ENCODE results near the gene USP44. TPM values are rescaled to one million over a fixed set of nuclear protein-coding genes. Genes with fewer than 3 reads are reported as not detected.

Gene USP44
- total RNA-seq, 4 donors from 2014 or later = 3.3 to 6.2 (median 5.3) TPM

DNA sequence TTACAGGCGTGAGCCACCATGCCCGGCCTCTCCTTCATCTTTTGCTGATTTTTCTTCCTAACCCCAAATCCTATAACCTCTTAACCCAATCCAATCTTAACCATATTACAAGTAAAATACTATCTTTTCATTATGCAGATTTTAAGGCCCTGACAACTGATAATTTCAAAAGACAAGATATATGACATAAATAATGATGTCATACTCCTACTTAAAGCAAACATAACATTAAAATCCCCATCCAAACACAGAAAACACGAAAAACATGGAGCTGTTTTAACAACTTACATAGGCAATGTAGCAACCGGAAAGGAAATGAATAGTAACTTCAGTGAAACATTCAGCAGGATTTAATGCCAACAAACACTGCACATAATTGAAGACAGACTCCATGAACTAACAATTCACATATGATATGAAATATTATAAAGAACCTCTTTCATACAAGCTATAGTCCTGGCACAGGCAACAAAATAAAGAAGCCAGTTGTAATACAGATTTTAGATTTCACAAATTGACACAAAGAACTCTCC lies 21.5 kb downstream of the USP44 start:
- Histone ChIP-seq H3K4me1 (peaks cover 0 to 10% (median 9%) of the 10 kb centered on the region in 4 donors), H3K27ac (replicated peaks in 1 of 4) (no peak overlapping the region), H3K36me3 (no peaks in the 10 kb centered on the region), H3K4me3 (no peak overlapping the region), H3K9me3 (no peaks in the 10 kb centered on the region), H3K27me3 (no peaks in the 10 kb centered on the region)
- intact Hi-C loops (cut with DNase I) = loop anchor here (10.0 kb wide), 2 partner anchors 195 to 315 kb away; partner anchors contain the start of genes FGD6 and VEZT
- no peak for DNase-seq (ENCODE audit: extremely low spot score)
- TF ChIP-seq, protein P1, sequence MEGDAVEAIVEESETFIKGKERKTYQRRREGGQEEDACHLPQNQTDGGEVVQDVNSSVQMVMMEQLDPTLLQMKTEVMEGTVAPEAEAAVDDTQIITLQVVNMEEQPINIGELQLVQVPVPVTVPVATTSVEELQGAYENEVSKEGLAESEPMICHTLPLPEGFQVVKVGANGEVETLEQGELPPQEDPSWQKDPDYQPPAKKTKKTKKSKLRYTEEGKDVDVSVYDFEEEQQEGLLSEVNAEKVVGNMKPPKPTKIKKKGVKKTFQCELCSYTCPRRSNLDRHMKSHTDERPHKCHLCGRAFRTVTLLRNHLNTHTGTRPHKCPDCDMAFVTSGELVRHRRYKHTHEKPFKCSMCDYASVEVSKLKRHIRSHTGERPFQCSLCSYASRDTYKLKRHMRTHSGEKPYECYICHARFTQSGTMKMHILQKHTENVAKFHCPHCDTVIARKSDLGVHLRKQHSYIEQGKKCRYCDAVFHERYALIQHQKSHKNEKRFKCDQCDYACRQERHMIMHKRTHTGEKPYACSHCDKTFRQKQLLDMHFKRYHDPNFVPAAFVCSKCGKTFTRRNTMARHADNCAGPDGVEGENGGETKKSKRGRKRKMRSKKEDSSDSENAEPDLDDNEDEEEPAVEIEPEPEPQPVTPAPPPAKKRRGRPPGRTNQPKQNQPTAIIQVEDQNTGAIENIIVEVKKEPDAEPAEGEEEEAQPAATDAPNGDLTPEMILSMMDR (IDR thresholded peaks at IDR 0.05) = no peak
- TF ChIP-seq EP300 (IDR thresholded peaks at IDR 0.05) = no peak
- TF ChIP-seq POLR2A (IDR thresholded peaks at IDR 0.05; ENCODE audit: low read depth) = no peak
- no peak for TF ChIP-seq POLR2AphosphoS5 (IDR thresholded peaks at IDR 0.05)
- WGBS = 87% methylated on average over 4 of the region's 4 CpGs

DNA sequence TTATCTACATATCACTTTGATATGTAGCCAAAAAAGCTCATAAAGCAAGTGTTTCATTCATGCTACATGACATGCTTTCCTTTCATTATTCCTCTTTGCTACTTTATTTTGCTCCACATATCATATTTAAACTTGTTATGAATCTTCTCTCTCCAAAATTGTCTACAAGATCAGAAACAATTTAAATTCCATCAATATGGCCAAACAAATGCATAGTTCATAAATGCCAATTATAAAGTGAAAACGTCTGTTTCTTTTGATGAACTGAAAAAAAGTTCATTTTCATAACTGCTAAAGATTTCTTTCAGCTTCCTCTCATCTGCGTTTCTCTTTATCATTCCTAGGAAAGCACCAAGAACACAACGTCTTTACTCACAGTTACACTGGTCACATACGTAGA lies 22.8 kb downstream of the USP44 start:
- Histone ChIP-seq H3K9me3 (no peaks in the 10 kb centered on the region), H3K4me1 (no peaks in the 10 kb centered on the region), H3K27ac (replicated peaks in 1 of 4) (no peak overlapping the region), H3K27me3 (no peaks in the 10 kb centered on the region), H3K36me3 (peaks cover 0 to 7% (median 3%) of the 10 kb centered on the region in 4 donors), H3K4me3 (no peak overlapping the region)
- intact Hi-C loops (cut with DNase I) = no loop called here
- 82% methylated on average over 4 of the region's 4 CpGs for WGBS
- no peak for DNase-seq (ENCODE audit: extremely low spot score)
- TF ChIP-seq POLR2A (IDR thresholded peaks at IDR 0.05; ENCODE audit: low read depth) = no peak
- TF ChIP-seq POLR2AphosphoS5 (IDR thresholded peaks at IDR 0.05) = no peak
- no peak for TF ChIP-seq EP300 (IDR thresholded peaks at IDR 0.05)
- TF ChIP-seq, protein P1 (IDR thresholded peaks at IDR 0.05) = no peak

DNA sequence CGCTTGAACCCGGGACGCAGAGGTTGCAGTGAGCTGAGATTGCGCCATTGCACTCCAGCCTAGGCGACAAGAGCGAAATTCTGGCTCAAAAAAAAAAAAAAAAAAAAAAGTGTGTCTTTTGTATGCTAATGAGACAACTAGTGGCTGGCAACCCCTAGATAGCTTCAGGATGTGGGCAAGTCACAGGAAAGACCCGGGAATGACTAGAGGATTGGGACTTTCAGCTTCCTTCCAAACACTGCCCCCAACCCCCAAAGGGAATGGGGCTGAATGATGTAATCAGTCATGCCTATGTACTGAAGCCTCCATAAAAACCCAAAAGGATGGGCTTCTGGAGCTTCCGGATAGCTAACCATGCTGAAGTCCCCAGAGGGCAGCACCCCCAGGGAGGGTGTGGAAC lies 28.6 kb downstream of the USP44 start:
- Histone ChIP-seq H3K27ac (replicated peaks in 1 of 4) (no peak overlapping the region), H3K27me3 (no peaks in the 10 kb centered on the region), H3K36me3 (peaks cover 0 to 39% (median 5%) of the 10 kb centered on the region in 4 donors), H3K4me1 (no peaks in the 10 kb centered on the region), H3K4me3 (no peak overlapping the region), H3K9me3 (no peaks in the 10 kb centered on the region)
- intact Hi-C loops (cut with DNase I) = no loop called here
- DNase-seq (ENCODE audit: extremely low spot score) = no peak
- TF ChIP-seq POLR2AphosphoS5 (IDR thresholded peaks at IDR 0.05) = no peak
- TF ChIP-seq POLR2A (IDR thresholded peaks at IDR 0.05; ENCODE audit: low read depth) = no peak
- TF ChIP-seq EP300 (IDR thresholded peaks at IDR 0.05) = no peak
- TF ChIP-seq, protein P1 (IDR thresholded peaks at IDR 0.05) = no peak
- 94% methylated on average over 8 of the region's 8 CpGs for WGBS

DNA sequence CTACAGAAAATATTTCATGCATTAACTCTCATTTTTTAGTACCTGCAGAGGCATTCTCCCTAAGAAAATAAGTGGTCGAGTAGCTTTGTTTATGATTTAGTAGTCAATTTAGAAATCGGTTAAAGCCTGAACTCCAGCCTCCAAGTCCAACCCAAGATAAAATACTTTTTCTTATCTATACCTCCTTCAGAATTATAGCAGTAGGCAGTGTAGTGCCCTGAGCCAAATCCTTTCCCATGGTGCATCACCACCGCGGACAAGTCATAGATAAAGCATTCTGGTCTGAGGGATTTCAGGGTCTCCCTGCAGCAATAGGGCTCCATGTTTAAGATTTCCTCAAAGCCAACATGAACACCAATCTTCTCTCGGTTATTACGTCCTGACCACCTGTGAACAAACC lies 30.5 kb downstream of the USP44 start:
- Histone ChIP-seq H3K27ac (replicated peaks in 1 of 4) (no peak overlapping the region), H3K9me3 (no peaks in the 10 kb centered on the region), H3K4me1 (no peaks in the 10 kb centered on the region), H3K4me3 (no peak overlapping the region), H3K27me3 (no peaks in the 10 kb centered on the region), H3K36me3 (peaks cover 0 to 39% (median 7%) of the 10 kb centered on the region in 4 donors)
- TF ChIP-seq POLR2AphosphoS5 (IDR thresholded peaks at IDR 0.05) (no peak), EP300 (IDR thresholded peaks at IDR 0.05) (no peak), POLR2A (IDR thresholded peaks at IDR 0.05; ENCODE audit: low read depth) (no peak)
- TF ChIP-seq, protein P1 (IDR thresholded peaks at IDR 0.05) = no peak
- DNase-seq (ENCODE audit: extremely low spot score) = no peak
- intact Hi-C loops (cut with DNase I) = no loop called here
- WGBS = 93% methylated on average over 6 of the region's 6 CpGs

DNA sequence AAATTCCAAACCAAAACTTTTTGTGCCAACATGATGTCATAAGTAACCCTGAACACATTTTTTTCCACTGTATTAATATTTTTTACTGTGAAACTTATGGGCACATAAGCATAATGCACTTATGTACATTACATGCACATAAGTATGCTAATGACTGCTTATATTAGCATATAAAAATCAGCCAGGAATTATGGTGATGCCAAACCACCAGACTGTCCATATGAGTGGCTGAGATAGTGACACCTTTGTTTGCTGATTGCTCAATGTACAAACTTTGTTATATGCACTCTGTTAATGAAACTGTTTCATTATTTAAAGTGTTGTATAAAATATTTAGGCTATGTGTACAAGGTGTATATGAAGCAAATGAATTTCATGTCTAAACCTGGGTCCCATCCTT lies 32.3 kb downstream of the USP44 start:
- no peak overlapping the region for H3K27ac ChIP-seq (replicated peaks in 1 of 4)
- no peak for DNase-seq (ENCODE audit: extremely low spot score)
- H3K4me3 ChIP-seq = no peak overlapping the region
- no peaks in the 10 kb centered on the region for H3K4me1 ChIP-seq
- H3K36me3 ChIP-seq = peaks cover 5 to 51% (median 20%) of the 10 kb centered on the region in 4 donors
- H3K9me3 ChIP-seq = no peaks in the 10 kb centered on the region
- TF ChIP-seq POLR2AphosphoS5 (IDR thresholded peaks at IDR 0.05) = no peak
- no peak for TF ChIP-seq EP300 (IDR thresholded peaks at IDR 0.05)
- TF ChIP-seq, protein P1 (IDR thresholded peaks at IDR 0.05) = no peak
- TF ChIP-seq POLR2A (IDR thresholded peaks at IDR 0.05; ENCODE audit: low read depth) = no peak
- H3K27me3 ChIP-seq = no peaks in the 10 kb centered on the region
- intact Hi-C loops (cut with DNase I) = no loop called here

All from esophagus muscularis mucosa (tissue), 4 donors.